ENCODE data around the gene GAB1. TPM values are rescaled to one million over a fixed set of nuclear protein-coding genes. Genes with fewer than 3 reads are reported as not detected.

The GAB1 gene
- total and polyA plus RNA-seq, 2 of the 8 experiments (the other 6 are each of a cell fraction or from before 2014, with no cell fraction given): 6.8 to 21.3 TPM

DNA sequence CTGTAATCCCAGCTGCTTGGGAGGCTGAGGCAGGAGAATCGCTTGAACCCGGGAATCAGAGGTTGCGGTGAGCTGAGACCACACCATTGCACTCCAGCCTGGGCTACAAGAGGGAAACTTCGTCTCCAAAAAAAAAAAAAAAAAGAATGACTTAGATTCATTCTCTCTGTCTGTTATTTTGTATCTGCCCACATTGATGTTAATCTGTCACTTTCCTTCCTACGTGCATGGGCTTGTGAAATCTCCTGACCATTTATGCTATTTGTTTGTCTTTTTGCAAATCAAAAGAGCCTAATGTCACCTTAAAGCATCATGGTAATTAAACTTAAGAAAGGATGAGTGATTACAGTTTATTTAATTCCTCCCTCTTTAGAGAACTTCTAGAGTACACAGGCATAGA, 27.4 kb downstream of the GAB1 start (continued):
- TF ChIP-seq CHD7 (IDR thresholded peaks at IDR 0.05; ENCODE audit: insufficient replicate concordance, low read length) (no peak), SP1 (IDR thresholded peaks at IDR 0.05; ENCODE audit: low read depth, low read length) (no peak)
